Chondrocyte (in vitro differentiated cells): ENCODE data around the gene URB2. TPM values are rescaled to one million over a fixed set of nuclear protein-coding genes. Genes with fewer than 3 reads are reported as not detected.
"Not testable (repeated sequence)": the region's sequence is repeated elsewhere in the genome, so short reads cannot be mapped to it uniquely, and the experiment has no call there.

ENCODE experiments used
- DNase-seq: peaks from one replicate; pipeline ENCODE4 v3.0.0; 2021; ENCODE audit warnings: mixed read lengths, low spot score
- H3K27ac Mint-ChIP-seq: one replicate; pipeline ENCODE4 v1.8.0; 2021; ENCODE audit warnings: mild to moderate bottlenecking, moderate library complexity, mixed read lengths; ENCODE audit not compliant: unreplicated experiment
- H3K27me3 Mint-ChIP-seq: 2 replicates; pipeline ENCODE4 v1.8.0; 2021; ENCODE audit warnings: low read depth, mixed read lengths
- H3K36me3 Mint-ChIP-seq: 2 replicates; pipeline ENCODE4 v1.8.0; 2021; ENCODE audit warnings: low read depth, mixed read lengths
- H3K4me1 Mint-ChIP-seq: 2 replicates; pipeline ENCODE4 v1.8.0; 2021; ENCODE audit warnings: low read depth, mild to moderate bottlenecking, mixed read lengths
- H3K4me3 Mint-ChIP-seq: one replicate; pipeline ENCODE4 v1.8.0; 2021; ENCODE audit warnings: mild to moderate bottlenecking, moderate library complexity, mixed read lengths; ENCODE audit not compliant: unreplicated experiment
- H3K9me3 Mint-ChIP-seq: 2 replicates; pipeline ENCODE4 v1.8.0; 2021; ENCODE audit warnings: low read depth, mixed read lengths
- total RNA-seq: library from RNA; stranded (reverse); gene quantifications from 3 replicates; pipeline ENCODE4 v1.2.1, GENCODE V29; 2021
- TF ChIP-seq, protein P1 (sequence below): fragments of 200-600 bp; sonication (generic); IDR thresholded peaks from 2 replicates; pipeline ENCODE4 v1.5.0; 2021; ENCODE audit warnings: antibody characterized with exemption, mild to moderate bottlenecking, moderate library complexity

Gene URB2
- total RNA-seq, 1 donor from 2014 or later = 8.4 TPM

DNA sequence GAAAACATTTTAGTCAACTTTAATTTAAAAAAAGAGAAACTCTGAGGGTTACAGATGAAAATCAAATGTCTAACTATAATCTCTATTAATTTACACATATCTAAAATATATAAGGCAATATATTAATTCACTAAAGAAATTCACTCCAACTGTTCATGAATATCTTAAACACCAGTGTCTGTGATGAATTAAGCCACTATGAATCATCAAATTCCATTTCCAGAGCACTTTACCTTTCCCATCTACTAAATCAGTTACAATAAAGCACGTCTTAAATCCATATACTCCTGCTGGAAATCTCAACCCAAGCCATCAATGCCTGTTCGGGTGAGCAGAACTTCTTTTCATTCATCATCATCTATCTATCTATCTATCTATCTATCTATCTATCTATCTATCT lies 4.4 kb upstream of the URB2 start:
- no peaks in the 10 kb centered on the region for H3K9me3 Mint-ChIP-seq
- no peaks in the 10 kb centered on the region for H3K36me3 Mint-ChIP-seq
- H3K27ac Mint-ChIP-seq = no peak overlapping the region
- no peak overlapping the region for H3K4me3 Mint-ChIP-seq
- no peaks in the 10 kb centered on the region for H3K27me3 Mint-ChIP-seq
- peaks cover 50% of the 10 kb centered on the region for H3K4me1 Mint-ChIP-seq
- no peak for DNase-seq
- TF ChIP-seq, protein P1, sequence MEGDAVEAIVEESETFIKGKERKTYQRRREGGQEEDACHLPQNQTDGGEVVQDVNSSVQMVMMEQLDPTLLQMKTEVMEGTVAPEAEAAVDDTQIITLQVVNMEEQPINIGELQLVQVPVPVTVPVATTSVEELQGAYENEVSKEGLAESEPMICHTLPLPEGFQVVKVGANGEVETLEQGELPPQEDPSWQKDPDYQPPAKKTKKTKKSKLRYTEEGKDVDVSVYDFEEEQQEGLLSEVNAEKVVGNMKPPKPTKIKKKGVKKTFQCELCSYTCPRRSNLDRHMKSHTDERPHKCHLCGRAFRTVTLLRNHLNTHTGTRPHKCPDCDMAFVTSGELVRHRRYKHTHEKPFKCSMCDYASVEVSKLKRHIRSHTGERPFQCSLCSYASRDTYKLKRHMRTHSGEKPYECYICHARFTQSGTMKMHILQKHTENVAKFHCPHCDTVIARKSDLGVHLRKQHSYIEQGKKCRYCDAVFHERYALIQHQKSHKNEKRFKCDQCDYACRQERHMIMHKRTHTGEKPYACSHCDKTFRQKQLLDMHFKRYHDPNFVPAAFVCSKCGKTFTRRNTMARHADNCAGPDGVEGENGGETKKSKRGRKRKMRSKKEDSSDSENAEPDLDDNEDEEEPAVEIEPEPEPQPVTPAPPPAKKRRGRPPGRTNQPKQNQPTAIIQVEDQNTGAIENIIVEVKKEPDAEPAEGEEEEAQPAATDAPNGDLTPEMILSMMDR = no peak

- not testable (repeated sequence) for H3K27ac Mint-ChIP-seq, H3K9me3 Mint-ChIP-seq, H3K27me3 Mint-ChIP-seq, H3K36me3 Mint-ChIP-seq, DNase-seq, H3K4me3 Mint-ChIP-seq
- H3K4me1 Mint-ChIP-seq = peaks cover 60% of the 10 kb centered on the region
These were observed 3.4 kb upstream of the URB2 start for GRCh38 chr1:229622641-229623120.

DNA sequence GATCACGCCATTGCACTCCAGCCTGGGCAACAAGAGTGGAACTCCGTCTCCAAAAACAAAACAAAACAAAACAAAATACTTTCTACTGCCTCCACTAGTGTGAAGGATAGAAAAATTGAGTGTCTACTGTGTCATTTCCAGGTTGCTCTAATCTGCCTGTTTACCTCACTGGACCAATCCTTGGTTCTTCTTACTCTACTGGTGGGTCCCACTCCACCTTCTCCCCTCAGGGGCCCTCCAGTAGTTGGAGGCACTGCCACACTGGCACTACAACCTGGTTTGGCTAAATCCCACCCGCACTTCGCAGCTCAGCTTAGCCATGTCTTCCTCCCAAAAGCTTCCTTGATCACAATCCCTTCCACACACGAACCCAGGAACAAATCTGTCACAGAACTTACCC lies 2.8 kb upstream of the URB2 start:
- H3K27me3 Mint-ChIP-seq = no peaks in the 10 kb centered on the region
- DNase-seq = no peak
- H3K9me3 Mint-ChIP-seq = no peaks in the 10 kb centered on the region
- TF ChIP-seq, protein P1 = no peak
- H3K4me3 Mint-ChIP-seq = no peak overlapping the region
- H3K4me1 Mint-ChIP-seq = peaks cover 61% of the 10 kb centered on the region
- no peaks in the 10 kb centered on the region for H3K36me3 Mint-ChIP-seq
- H3K27ac Mint-ChIP-seq = no peak overlapping the region

DNA sequence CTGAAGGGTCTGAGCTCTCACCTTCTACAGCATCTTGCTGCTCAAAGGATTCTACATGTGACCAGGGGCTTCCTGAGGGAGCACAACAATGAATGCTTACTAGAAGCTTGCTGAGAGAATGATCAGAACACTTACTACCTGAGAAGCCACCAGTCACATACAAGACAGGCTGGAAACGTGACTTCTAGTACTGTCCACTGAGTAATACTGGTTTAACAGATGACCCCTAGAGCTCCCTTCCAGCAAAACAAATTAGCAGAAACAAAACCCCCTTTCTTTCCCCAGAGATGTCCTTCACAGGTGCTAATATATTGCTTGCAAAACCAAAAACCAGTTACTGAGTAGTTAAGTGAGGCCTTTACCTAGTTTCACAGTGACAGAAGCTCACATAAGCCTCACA lies 2.2 kb upstream of the URB2 start:
- H3K27ac Mint-ChIP-seq = no peak overlapping the region
- no peaks in the 10 kb centered on the region for H3K9me3 Mint-ChIP-seq
- peaks cover 65% of the 10 kb centered on the region for H3K4me1 Mint-ChIP-seq
- TF ChIP-seq, protein P1 = no peak
- no peak overlapping the region for H3K4me3 Mint-ChIP-seq
- DNase-seq = no peak
- H3K36me3 Mint-ChIP-seq = no peaks in the 10 kb centered on the region
- H3K27me3 Mint-ChIP-seq = no peaks in the 10 kb centered on the region

- no peaks in the 10 kb centered on the region for H3K36me3 Mint-ChIP-seq
- peaks cover 69% of the 10 kb centered on the region for H3K4me1 Mint-ChIP-seq
- TF ChIP-seq, protein P1 = no peak
- no peak for DNase-seq
- H3K9me3 Mint-ChIP-seq = no peaks in the 10 kb centered on the region
- H3K27me3 Mint-ChIP-seq = no peaks in the 10 kb centered on the region
- H3K4me3 Mint-ChIP-seq = peak overlapping the region; percentile 91
- peak overlapping the region; percentile 94 for H3K27ac Mint-ChIP-seq
These were observed 1.5 kb upstream of the URB2 start for GRCh38 chr1:229624521-229625070.
